GM19099 (cell line): ENCODE data around the gene OR52J3.

ENCODE experiments used
- POLR2A ChIP-seq: IDR thresholded peaks from 3 replicates; pipeline ENCODE4 v1.6.1; 2011; ENCODE audit warnings: low read depth; ENCODE audit not compliant: insufficient read length; ENCODE audit errors: extremely low read depth

Gene OR52J3

GRCh38 chr11:5046226-5046625 lies at the start of gene OR52J3:
Gene OR52J3, plus strand, starts transcription at chr11:5046526. Its CDS starts 0 bp downstream, at chr11:5046526.
- TF ChIP-seq POLR2A: no peak

- no peak for TF ChIP-seq POLR2A
Measured at GRCh38 chr11:5004424-5005274, 41.7 kb upstream of the OR52J3 start.

- TF ChIP-seq POLR2A: no peak
Measured at GRCh38 chr11:5007561-5007960, 38.8 kb upstream of the OR52J3 start.

- TF ChIP-seq POLR2A: no peak
Measured at GRCh38 chr11:5011254-5011653, 35.1 kb upstream of the OR52J3 start.

GRCh38 chr11:5013012-5013411 lies 33.3 kb upstream of the OR52J3 start:
- TF ChIP-seq POLR2A: no peak

GRCh38 chr11:5021996-5022395 lies 24.3 kb upstream of the OR52J3 start:
- no peak for TF ChIP-seq POLR2A

- TF ChIP-seq POLR2A: no peak
Measured at GRCh38 chr11:5036669-5037068, 9.7 kb upstream of the OR52J3 start.

GRCh38 chr11:5037926-5038325 lies 8.4 kb upstream of the OR52J3 start:
- no peak for TF ChIP-seq POLR2A

GRCh38 chr11:5038341-5038740 lies 8.0 kb upstream of the OR52J3 start:
- no peak for TF ChIP-seq POLR2A

GRCh38 chr11:5040876-5041275 lies 5.5 kb upstream of the OR52J3 start:
- TF ChIP-seq POLR2A: no peak

GRCh38 chr11:5042091-5042490 lies 4.2 kb upstream of the OR52J3 start:
- no peak for TF ChIP-seq POLR2A

- TF ChIP-seq POLR2A: no peak
Measured at GRCh38 chr11:5043380-5043779, 2.9 kb upstream of the OR52J3 start.

GRCh38 chr11:5046754-5047330 lies 516 bp downstream of the OR52J3 start:
- no peak for TF ChIP-seq POLR2A

- TF ChIP-seq POLR2A: no peak
Measured at GRCh38 chr11:5059391-5059790, 13.1 kb downstream of the OR52J3 start, which contains the start of gene OR52E2. Gene OR52E2, minus strand, starts transcription at chr11:5059627. Its CDS starts 0 bp downstream, at chr11:5059627.

GRCh38 chr11:5065027-5065426 lies 18.7 kb downstream of the OR52J3 start:
- no peak for TF ChIP-seq POLR2A

GRCh38 chr11:5069272-5069671 lies 22.9 kb downstream of the OR52J3 start, which contains the start of gene OR52E1:
Gene OR52E1, plus strand, starts transcription at chr11:5069572.
- TF ChIP-seq POLR2A: no peak

GRCh38 chr11:5071799-5072198 lies 25.5 kb downstream of the OR52J3 start:
- no peak for TF ChIP-seq POLR2A

- TF ChIP-seq POLR2A: no peak
Measured at GRCh38 chr11:5081405-5081804, 35.1 kb downstream of the OR52J3 start.
